Measurements from ENCODE around the gene CASP1.
"Not testable (repeated sequence)": the region's sequence is repeated elsewhere in the genome, so short reads cannot be mapped to it uniquely, and the experiment has no call there.

The CASP1 gene

GRCh38 chr11:105034813-105035620 is at the start of gene CASP1:
CASP1 (minus strand) TSS chr11:105035144; CDS start chr11:105035113, 31 bp downstream.
- DNase-seq, result no peak

GRCh38 chr11:105081412-105082150 is 46.6 kb upstream of the CASP1 start:
- DNase-seq, result no peak

GRCh38 chr11:105080171-105080906 is 45.4 kb upstream of the CASP1 start:
- DNase-seq, result not testable (repeated sequence)

GRCh38 chr11:105078283-105078682 is 43.3 kb upstream of the CASP1 start:
- DNase-seq, result no peak

GRCh38 chr11:105077141-105077790 is 42.3 kb upstream of the CASP1 start:
- DNase-seq, result not testable (repeated sequence)

GRCh38 chr11:105074166-105074530 is 39.2 kb upstream of the CASP1 start:
- no peak for DNase-seq

- DNase-seq, result no peak
Observed at GRCh38 chr11:105073456-105074165, 38.7 kb upstream of the CASP1 start.

- DNase-seq, result not testable (repeated sequence)
Observed at GRCh38 chr11:105072080-105072479, 37.1 kb upstream of the CASP1 start.

- DNase-seq, result no peak
Observed at GRCh38 chr11:105071089-105071732, 36.3 kb upstream of the CASP1 start.

GRCh38 chr11:105070306-105070705 is 35.4 kb upstream of the CASP1 start:
- DNase-seq, result no peak

GRCh38 chr11:105069749-105070148 is 34.8 kb upstream of the CASP1 start:
- not testable (repeated sequence) for DNase-seq

GRCh38 chr11:105063245-105063941 is 28.4 kb upstream of the CASP1 start:
- DNase-seq, result not testable (repeated sequence)

- DNase-seq, result no peak
Observed at GRCh38 chr11:105057432-105057831, 22.5 kb upstream of the CASP1 start.

- no peak for DNase-seq
Observed at GRCh38 chr11:105056446-105056845, 21.5 kb upstream of the CASP1 start.

GRCh38 chr11:105054723-105055493 is 20.0 kb upstream of the CASP1 start:
- DNase-seq, result no peak

- no peak for DNase-seq
Observed at GRCh38 chr11:105052487-105052886, 17.5 kb upstream of the CASP1 start.

- DNase-seq, result no peak
Observed at GRCh38 chr11:105051559-105051958, 16.6 kb upstream of the CASP1 start.

GRCh38 chr11:105049481-105049880 is 14.5 kb upstream of the CASP1 start:
- DNase-seq, result no peak

GRCh38 chr11:105046898-105047579 is 12.1 kb upstream of the CASP1 start:
- peak; percentile 89 for DNase-seq
